ENCODE measurements around the gene ADD1.
"Not testable (repeated sequence)": the region's sequence is repeated elsewhere in the genome, so short reads cannot be mapped to it uniquely, and the experiment has no call there.

The ADD1 gene

GRCh38 chr4:2944586-2945526 lies 101.2 kb downstream of the ADD1 start:
- no peak for DNase-seq (ENCODE audit: low spot score)

- not testable (repeated sequence) for DNase-seq (ENCODE audit: low spot score)
Measured at GRCh38 chr4:2945619-2946604, 102.3 kb downstream of the ADD1 start.

GRCh38 chr4:2946812-2947600 lies 103.4 kb downstream of the ADD1 start:
- no peak for DNase-seq (ENCODE audit: low spot score)

- no peak for DNase-seq (ENCODE audit: low spot score)
Measured at GRCh38 chr4:2947926-2948325, 104.3 kb downstream of the ADD1 start.

- DNase-seq (ENCODE audit: low spot score), result no peak
Measured at GRCh38 chr4:2948895-2949781, 105.5 kb downstream of the ADD1 start.

- no peak for DNase-seq (ENCODE audit: low spot score)
Measured at GRCh38 chr4:2949782-2950125, 106.1 kb downstream of the ADD1 start.

GRCh38 chr4:2950221-2950989 lies 106.8 kb downstream of the ADD1 start:
- DNase-seq (ENCODE audit: low spot score), result no peak

- DNase-seq (ENCODE audit: low spot score), result no peak
Measured at GRCh38 chr4:2953496-2953895, 109.9 kb downstream of the ADD1 start.

- DNase-seq (ENCODE audit: low spot score), result no peak
Measured at GRCh38 chr4:2954358-2955185, 110.9 kb downstream of the ADD1 start.

- not testable (repeated sequence) for DNase-seq (ENCODE audit: low spot score)
Measured at GRCh38 chr4:2955186-2956044, 111.8 kb downstream of the ADD1 start.

- no peak for DNase-seq (ENCODE audit: low spot score)
Measured at GRCh38 chr4:2958446-2958845, 114.8 kb downstream of the ADD1 start.

- not testable (repeated sequence) for DNase-seq (ENCODE audit: low spot score)
Measured at GRCh38 chr4:2960450-2960849, 116.8 kb downstream of the ADD1 start.

- no peak for DNase-seq (ENCODE audit: low spot score)
Measured at GRCh38 chr4:2961421-2961810, 117.8 kb downstream of the ADD1 start.

- DNase-seq (ENCODE audit: low spot score), result no peak
Measured at GRCh38 chr4:2961811-2962441, 118.3 kb downstream of the ADD1 start.

GRCh38 chr4:2962614-2963174 lies 119.0 kb downstream of the ADD1 start:
- no peak for DNase-seq (ENCODE audit: low spot score)

- DNase-seq (ENCODE audit: low spot score), result peak; percentile 97
Measured at GRCh38 chr4:2963175-2963965, 119.7 kb downstream of the ADD1 start, which contains the start of the genes GRK4 and NOP14. GRK4 (plus strand) TSS chr4:2963571; CDS start chr4:2964071, 500 bp downstream. NOP14 (minus strand) TSS chr4:2963406; CDS start chr4:2963319, 87 bp downstream.

Data from putamen (tissue), 1 donor.